Sigmoid colon (tissue), 4 donors: Measurements from ENCODE around the gene MXD4.

Source experiments
- CTCF ChIP-seq, 4 experiments: fragments of 450-650 bp in 3 of 4; fragments of 200-600 bp in 1 of 4; IDR thresholded peaks; one replicate each; pipeline ENCODE4 v1.5.1; 2016 to 2019; ENCODE audit warnings: antibody characterized with exemption in 4 of 4, mild to moderate bottlenecking in 3 of 4, moderate library complexity in 2 of 4
- EP300 ChIP-seq, 4 donors: sonication (generic); formaldehyde crosslinking; IDR thresholded peaks; one replicate each; pipeline ENCODE4 v1.6.1; 2017; ENCODE audit warnings: antibody characterized with exemption in 4 of 4
- POLR2A ChIP-seq, 2 donors: fragments of 450-650 bp; IDR thresholded peaks; one replicate each; pipeline ENCODE4 v1.6.1; 2016; ENCODE audit warnings: antibody characterized with exemption in 2 of 2, mild to moderate bottlenecking in 2 of 2, moderate library complexity in 2 of 2
- POLR2AphosphoS5 ChIP-seq, 4 donors: sonication (generic); formaldehyde crosslinking; IDR thresholded peaks; one replicate each; pipeline ENCODE4 v1.6.1; 2017; ENCODE audit warnings: antibody characterized with exemption in 4 of 4

- TF ChIP-seq CTCF (IDR thresholded peaks at IDR 0.05) (no peak), POLR2A (IDR thresholded peaks at IDR 0.05) (no peak), POLR2AphosphoS5 (IDR thresholded peaks at IDR 0.05) (no peak), EP300 (IDR thresholded peaks at IDR 0.05) (no peak)
Observed at GRCh38 chr4:2273657-2274319, 11.9 kb upstream of the MXD4 start.
